OCI-LY7 (cell line): Measurements from ENCODE around the gene ERCC6L. TPM values are rescaled to one million over a fixed set of nuclear protein-coding genes. Genes with fewer than 3 reads are reported as not detected.

Experiments
- BruUV-seq: library from RNA; stranded (reverse); fragments of 400-500 nt; replicated peaks from 2 replicates; lab custom pipeline; 2021; lab: Mats Ljungman, UMichigan
- CTCF ChIA-PET: fragments of 300-600 bp; sonication (Branson Sonifier 250); formaldehyde crosslinking; loops from one replicate; lab custom pipeline; 2022; ENCODE audit warnings: antibody characterized with exemption; ENCODE audit not compliant: unreplicated experiment; lab: Charles Lee
- POLR2A ChIA-PET: fragments of 300-600 bp; sonication (Branson Sonifier 250); formaldehyde crosslinking; loops from one replicate; lab custom pipeline; 2022; ENCODE audit warnings: antibody characterized with exemption; lab: Charles Lee
- DNase-seq: peaks from one replicate; pipeline ENCODE4 v3.0.0-alpha.2; 2015; ENCODE audit warnings: low spot score
- H2AFZ ChIP-seq: fragments of 200-600 bp; sonication (generic), shearing (Covaris generic); 2 replicates; pipeline ENCODE4 v1.6.1; 2014; ENCODE audit warnings: mild to moderate bottlenecking, antibody characterized with exemption, low read length, moderate library complexity
- H3K27ac ChIP-seq: fragments of 200-600 bp; sonication (generic); 2 replicates; pipeline ENCODE4 v1.5.1; 2014; ENCODE audit warnings: mixed run types, low read depth, mild to moderate bottlenecking, moderate library complexity, low read length, inconsistent platforms; ENCODE audit not compliant: poor library complexity, severe bottlenecking
- H3K36me3 ChIP-seq: fragments of 200-600 bp; sonication (generic); 2 replicates; pipeline ENCODE4 v1.6.1; 2014; ENCODE audit warnings: mild to moderate bottlenecking, antibody characterized with exemption, low read length, moderate library complexity, mixed read lengths; ENCODE audit not compliant: insufficient read depth
- H3K4me1 ChIP-seq: fragments of 200-600 bp; sonication (generic); 2 replicates; pipeline ENCODE4 v1.5.1; 2014; ENCODE audit warnings: mild to moderate bottlenecking, low read length; ENCODE audit not compliant: insufficient read depth, poor library complexity, severe bottlenecking
- H3K4me2 ChIP-seq: fragments of 200-600 bp; sonication (generic); 2 replicates; pipeline ENCODE4 v1.6.1; 2014; ENCODE audit warnings: mild to moderate bottlenecking, low read length
- H3K4me3 ChIP-seq: fragments of 200-600 bp; sonication (generic); 2 replicates; pipeline ENCODE4 v1.5.1; 2014; ENCODE audit warnings: mild to moderate bottlenecking, low read depth, low read length; ENCODE audit not compliant: poor library complexity, severe bottlenecking
- H3K79me2 ChIP-seq: fragments of 200-600 bp; sonication (generic); 2 replicates; pipeline ENCODE4 v1.6.1; 2016; ENCODE audit warnings: low read depth, mild to moderate bottlenecking, low read length, moderate library complexity, mixed read lengths; ENCODE audit not compliant: insufficient read depth
- H3K9me2 ChIP-seq: fragments of 200-600 bp; sonication (generic); 2 replicates; pipeline ENCODE4 v1.6.1; 2016; ENCODE audit warnings: mild to moderate bottlenecking, low read length, mixed read lengths; ENCODE audit not compliant: insufficient read depth
- H3K9me3 ChIP-seq: fragments of 200-600 bp; sonication (generic); 2 replicates; pipeline ENCODE4 v1.6.1; 2014; ENCODE audit warnings: mild to moderate bottlenecking, mixed run types, low read length, mixed read lengths
- H4K20me1 ChIP-seq: fragments of 200-600 bp; sonication (generic); 2 replicates; pipeline ENCODE4 v1.6.1; 2014; ENCODE audit warnings: mild to moderate bottlenecking, antibody characterized with exemption, low read length, moderate library complexity, mixed read lengths; ENCODE audit not compliant: insufficient read depth
- CTCF ChIP-seq: fragments of 200-600 bp; sonication (generic); conservative IDR thresholded peaks from 2 replicates; pipeline ENCODE4 v1.5.1; 2014; ENCODE audit warnings: mild to moderate bottlenecking, antibody characterized with exemption, low read length, moderate library complexity, mixed read lengths
- EZH2phosphoT487 ChIP-seq: fragments of 200-600 bp; sonication (generic); IDR thresholded peaks from 2 replicates; pipeline ENCODE4 v1.6.1; 2018; ENCODE audit warnings: low read depth, borderline replicate concordance, mild to moderate bottlenecking, mixed run types, antibody characterized with exemption, low read length, moderate library complexity, mixed read lengths
- intact Hi-C: fragments of 100-400 bp; cut with micrococcal nuclease; formaldehyde crosslinking; loops from one replicate; pipeline ENCODE4 v1.10.0; 2022; ENCODE audit not compliant: unreplicated experiment
- small RNA-seq: library from RNA; depleted of rRNA; stranded (forward); fragments of <200 nt; gene quantifications from one replicate; pipeline ENCODE3, GENCODE V24; 2014
- total RNA-seq, 2 experiments: library from RNA; depleted of rRNA in 1 of 2; stranded (reverse); fragments of >200 nt in 1 of 2; shearing (Covaris generic) in 1 of 2; gene quantifications; 2 replicates each; pipeline ENCODE4 v1.2.3, GENCODE V29; 2014 to 2022

ERCC6L gene
- total RNA-seq, 2 experiments from 2014 or later = 12.6 to 14.1 TPM

DNA sequence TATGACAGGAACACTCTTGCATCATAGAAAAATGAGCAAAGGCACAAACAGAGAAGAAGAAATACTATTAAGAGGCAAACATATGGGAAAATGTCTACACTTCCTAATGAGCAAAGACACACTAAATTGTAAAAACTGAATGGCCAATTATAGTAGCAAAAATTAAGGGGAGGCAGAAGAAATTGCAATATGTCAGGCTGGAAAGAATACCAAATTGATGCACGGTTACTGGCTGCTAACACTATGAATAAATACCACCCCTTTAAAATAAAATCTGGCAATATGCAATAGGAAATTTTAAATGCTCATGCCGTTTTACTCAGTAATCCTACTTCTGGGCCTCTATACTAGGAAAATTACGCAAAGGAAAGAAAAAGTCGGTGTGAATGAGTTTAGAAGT is 73.3 kb downstream of the ERCC6L start:
- H3K4me2 ChIP-seq = no peak overlapping the region
- H4K20me1 ChIP-seq = no peaks in the 10 kb centered on the region
- H3K79me2 ChIP-seq = no peaks in the 10 kb centered on the region
- no peaks in the 10 kb centered on the region for H3K4me1 ChIP-seq
- intact Hi-C loops = no loop called here
- H3K4me3 ChIP-seq = no peak overlapping the region
- no peaks in the 10 kb centered on the region for H3K9me2 ChIP-seq
- no peak overlapping the region for H2AFZ ChIP-seq
- CTCF ChIA-PET = no interaction called here
- DNase-seq = no peak
- no peak overlapping the region for H3K27ac ChIP-seq
- no peaks in the 10 kb centered on the region for H3K9me3 ChIP-seq
- BruUV-seq = no TSS peak
- no peaks in the 10 kb centered on the region for H3K36me3 ChIP-seq
- POLR2A ChIA-PET = no interaction called here
- TF ChIP-seq CTCF = no peak
- no peak for TF ChIP-seq EZH2phosphoT487

DNA sequence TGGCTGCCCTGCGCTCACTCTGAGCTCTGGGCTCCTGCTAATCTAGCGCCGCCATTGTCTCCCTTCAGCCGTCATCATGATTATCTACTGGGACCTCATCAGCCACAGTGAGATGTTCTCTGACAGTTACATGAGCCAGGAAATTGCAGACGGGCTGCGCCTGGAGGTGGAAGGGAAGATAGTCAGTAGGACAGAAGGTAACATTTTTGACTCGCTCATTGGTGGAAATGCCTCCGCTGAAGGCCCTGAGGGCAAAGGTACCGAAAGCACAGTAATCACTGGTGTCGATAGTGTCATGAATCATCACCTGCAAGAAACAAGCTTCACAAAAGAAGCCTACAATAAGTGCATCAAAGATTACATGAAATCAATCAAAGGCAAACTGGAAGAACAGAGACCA is 79.1 kb downstream of the ERCC6L start:
- H3K4me2 ChIP-seq = no peak overlapping the region
- H3K79me2 ChIP-seq = no peaks in the 10 kb centered on the region
- BruUV-seq = no TSS peak
- intact Hi-C loops = no loop called here
- no peaks in the 10 kb centered on the region for H4K20me1 ChIP-seq
- POLR2A ChIA-PET = no interaction called here
- H3K27ac ChIP-seq = no peak overlapping the region
- no peak overlapping the region for H2AFZ ChIP-seq
- no peak for DNase-seq
- no peaks in the 10 kb centered on the region for H3K9me2 ChIP-seq
- H3K4me1 ChIP-seq = no peaks in the 10 kb centered on the region
- CTCF ChIA-PET = no interaction called here
- no peaks in the 10 kb centered on the region for H3K36me3 ChIP-seq
- no peak for TF ChIP-seq EZH2phosphoT487
- TF ChIP-seq CTCF = no peak
- H3K9me3 ChIP-seq = no peaks in the 10 kb centered on the region
- H3K4me3 ChIP-seq = no peak overlapping the region

DNA sequence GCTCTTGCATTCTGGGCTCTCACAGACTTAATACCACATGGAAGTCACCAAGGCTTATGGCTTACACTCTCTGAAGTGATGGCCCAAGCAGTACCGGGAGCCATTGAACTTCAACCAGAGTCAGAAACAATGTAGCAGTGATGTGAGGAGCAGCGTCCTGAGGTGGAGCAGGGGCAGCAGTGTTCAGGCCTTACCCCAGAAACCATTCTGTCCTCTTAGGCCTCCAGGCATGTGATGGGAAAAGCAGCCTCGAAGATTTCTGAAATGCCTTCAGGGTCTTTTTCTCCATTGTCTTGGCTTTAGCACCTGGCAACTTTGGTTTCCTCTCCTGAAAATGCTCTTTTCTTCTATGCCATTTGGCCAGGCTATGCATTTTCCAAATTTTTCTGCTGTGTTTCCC is 80.1 kb downstream of the ERCC6L start:
- intact Hi-C loops = no loop called here
- H3K9me3 ChIP-seq = no peaks in the 10 kb centered on the region
- no peaks in the 10 kb centered on the region for H3K79me2 ChIP-seq
- ChIA-PET POLR2A (no interaction called here), CTCF (no interaction called here)
- DNase-seq = no peak
- no peaks in the 10 kb centered on the region for H4K20me1 ChIP-seq
- no peaks in the 10 kb centered on the region for H3K36me3 ChIP-seq
- no peaks in the 10 kb centered on the region for H3K4me1 ChIP-seq
- TF ChIP-seq CTCF (no peak), EZH2phosphoT487 (no peak)
- no peak overlapping the region for H3K4me3 ChIP-seq
- H3K4me2 ChIP-seq = no peak overlapping the region
- H2AFZ ChIP-seq = no peak overlapping the region
- no peaks in the 10 kb centered on the region for H3K9me2 ChIP-seq
- no TSS peak for BruUV-seq
- H3K27ac ChIP-seq = no peak overlapping the region

Small RNAs within 50 kb of the gene (small RNA-seq; reads per million reads assigned to genes)
- gene RF00019 = not detected

Other genes starting within 250 kb of the ERCC6L start
- gene RTL5, start 107.1 kb downstream of the ERCC6L start, total RNA-seq (2014; rRNA removed; shearing (Covaris generic)) = not detected in 2 replicates
- not detected in 2 replicates for gene RTL5, start 107.1 kb downstream of the ERCC6L start, total RNA-seq (2022)
- 12.3 and 33.6 TPM in 2 replicates for gene PIN4, start 57.3 kb downstream of the ERCC6L start, total RNA-seq (2014; rRNA removed; shearing (Covaris generic))
- gene PIN4, start 57.3 kb downstream of the ERCC6L start, total RNA-seq (2022) = 14.6 and 16.1 TPM in 2 replicates
- 1,046 and 1,157 TPM in 2 replicates for gene RPS4X, start 38.2 kb upstream of the ERCC6L start, total RNA-seq (2014; rRNA removed; shearing (Covaris generic))
- 1,024 and 1,064 TPM in 2 replicates for gene RPS4X, start 38.2 kb upstream of the ERCC6L start, total RNA-seq (2022)
- 1.0 TPM in 1 of 2 replicates, not detected in the other for gene CITED1, start 66.9 kb upstream of the ERCC6L start, total RNA-seq (2014; rRNA removed; shearing (Covaris generic))
- 0.49 TPM in 1 of 2 replicates, not detected in the other for gene CITED1, start 66.9 kb upstream of the ERCC6L start, total RNA-seq (2022)